Measurements from ENCODE around the gene KSR2. TPM values are rescaled to one million over a fixed set of nuclear protein-coding genes. Genes with fewer than 3 reads are reported as not detected.

The KSR2 gene
- total RNA-seq, 1 experiment from 2014 or later, result 1.3 TPM

- Histone ChIP-seq H3K27ac (ENCODE audit: insufficient read length, low read depth, low read length) (no peak overlapping the region), H3K23ac (ENCODE audit: insufficient read length, low read depth, low read length) (no peak overlapping the region), H2BK12ac (ENCODE audit: insufficient read length, low read depth, low read length) (no peak overlapping the region), H3K27me3 (ENCODE audit: insufficient read depth, low read length) (no peaks in the 10 kb centered on the region), H4K91ac (ENCODE audit: insufficient read length, low read depth, low read length) (no peak overlapping the region), H3K79me2 (ENCODE audit: insufficient read depth, low read length) (no peaks in the 10 kb centered on the region), H3K79me1 (ENCODE audit: insufficient read depth, low read depth, low read length, poor library complexity, severe bottlenecking) (no peaks in the 10 kb centered on the region), H3K56ac (ENCODE audit: insufficient read length, low read depth, low read length) (no peak overlapping the region), H3K23me2 (ENCODE audit: insufficient read length, low read depth, low read length, poor library complexity, severe bottlenecking) (no peaks in the 10 kb centered on the region), H3K4me1 (ENCODE audit: insufficient read depth, low read length) (no peaks in the 10 kb centered on the region), H3K4ac (ENCODE audit: low read depth, low read length) (no peak overlapping the region), H3K9me3 (ENCODE audit: control insufficient read depth, low read depth, low read length) (no peaks in the 10 kb centered on the region), H2BK5ac (ENCODE audit: insufficient read length, low read length) (no peak overlapping the region), H3T11ph (ENCODE audit: low read length) (no peak overlapping the region), H2BK20ac (ENCODE audit: low read depth, low read length, poor library complexity, severe bottlenecking) (no peak overlapping the region), H3K9ac (ENCODE audit: extremely low read depth, insufficient read length, low read length) (no peak overlapping the region), H4K20me1 (ENCODE audit: control insufficient read depth, insufficient read depth, insufficient read length) (no peaks in the 10 kb centered on the region), H4K8ac (replicated peaks; ENCODE audit: insufficient read length, low read depth, low read length) (no peak overlapping the region), H3K18ac (ENCODE audit: insufficient read length, low read depth, low read length) (no peak overlapping the region), H2BK15ac (ENCODE audit: low read depth, low read length) (no peak overlapping the region), H2BK120ac (ENCODE audit: low read depth, low read length, poor library complexity, severe bottlenecking) (no peak overlapping the region), H3K4me2 (ENCODE audit: insufficient read depth, insufficient read length, low read length) (no peak overlapping the region), H2AK5ac (ENCODE audit: insufficient read length, low read length) (no peak overlapping the region), H2AFZ (ENCODE audit: low read length) (no peak overlapping the region), H4K5ac (ENCODE audit: insufficient read length, low read depth, low read length) (no peak overlapping the region), H3K14ac (ENCODE audit: insufficient read depth, low read length) (no peak overlapping the region)
- no CpG with 5 or more reads among the region's 4 CpGs for WGBS (ENCODE audit: extremely low coverage, insufficient read length, low lambda C conversion rate)
- Mint-ChIP-seq H3K27ac (no peak overlapping the region), H3K36me3 (ENCODE audit: insufficient read depth in 1 of 3, low read depth in 3 of 3) (no peaks in the 10 kb centered on the region), H3K4me3 (no peak overlapping the region), H3K9me3 (no peaks in the 10 kb centered on the region; a peak in 1 of 5 replicates), H3K27me3 (ENCODE audit: low read depth) (peaks cover 2% of the 10 kb centered on the region), H3K4me1 (no peaks in the 10 kb centered on the region)
- TF ChIP-seq CTCF (conservative IDR thresholded peaks at IDR 0.05), result no peak
- no peak for DNase-seq
These were observed 547.6 kb downstream of the KSR2 start for GRCh38 chr12:117421068-117421752.

All from H9 (cell line).